HG03457 (cell line): Measurements from ENCODE around the gene GPR85.
"Not testable (repeated sequence)": the region's sequence is repeated elsewhere in the genome, so short reads cannot be mapped to it uniquely, and the experiment has no call there.

Source experiments
- ATAC-seq: cut with Tn5 transposase; IDR thresholded peaks from one replicate; pipeline ENCODE4 v1.9.1; 2021; ENCODE audit warnings: moderate number of reproducible peaks; ENCODE audit not compliant: unreplicated experiment

The GPR85 gene

GRCh38 chr7:113084496-113085172, 2.0 kb downstream of the GPR85 start:
- ATAC-seq: no peak

GRCh38 chr7:113083816-113084495, 2.7 kb downstream of the GPR85 start:
- ATAC-seq: no peak

- no peak for ATAC-seq
These were observed 3.4 kb downstream of the GPR85 start for GRCh38 chr7:113083132-113083815.

- ATAC-seq: no peak
These were observed 8.3 kb downstream of the GPR85 start for GRCh38 chr7:113078331-113078730.

GRCh38 chr7:113076703-113077102, 9.9 kb downstream of the GPR85 start:
- no peak for ATAC-seq

- no peak for ATAC-seq
These were observed 15.2 kb downstream of the GPR85 start for GRCh38 chr7:113071465-113071864.

GRCh38 chr7:113062499-113062898, 24.1 kb downstream of the GPR85 start:
- ATAC-seq: no peak

GRCh38 chr7:113060100-113060499, 26.5 kb downstream of the GPR85 start:
- no peak for ATAC-seq

GRCh38 chr7:113054938-113055337, 31.7 kb downstream of the GPR85 start:
- no peak for ATAC-seq

GRCh38 chr7:113054272-113054671, 32.4 kb downstream of the GPR85 start:
- ATAC-seq: not testable (repeated sequence)

GRCh38 chr7:113049221-113049620, 37.4 kb downstream of the GPR85 start:
- not testable (repeated sequence) for ATAC-seq

GRCh38 chr7:113046453-113046852, 40.2 kb downstream of the GPR85 start:
- ATAC-seq: no peak

- no peak for ATAC-seq
These were observed 41.2 kb downstream of the GPR85 start for GRCh38 chr7:113045379-113045778.

GRCh38 chr7:113044394-113044793, 42.2 kb downstream of the GPR85 start:
- ATAC-seq: no peak

- no peak for ATAC-seq
These were observed 45.8 kb downstream of the GPR85 start for GRCh38 chr7:113040849-113041248.

GRCh38 chr7:113033959-113034358, 52.7 kb downstream of the GPR85 start:
- no peak for ATAC-seq
